ENCODE measurements around the gene TLN1.
A peak's percentile ranks its signal among the peaks of the same experiment; 100 is the strongest.

TLN1 gene

GRCh38 chr9:35706951-35707350, 25.0 kb downstream of the TLN1 start:
- no peak for DNase-seq (ENCODE audit: low read depth, low spot score)

DNA sequence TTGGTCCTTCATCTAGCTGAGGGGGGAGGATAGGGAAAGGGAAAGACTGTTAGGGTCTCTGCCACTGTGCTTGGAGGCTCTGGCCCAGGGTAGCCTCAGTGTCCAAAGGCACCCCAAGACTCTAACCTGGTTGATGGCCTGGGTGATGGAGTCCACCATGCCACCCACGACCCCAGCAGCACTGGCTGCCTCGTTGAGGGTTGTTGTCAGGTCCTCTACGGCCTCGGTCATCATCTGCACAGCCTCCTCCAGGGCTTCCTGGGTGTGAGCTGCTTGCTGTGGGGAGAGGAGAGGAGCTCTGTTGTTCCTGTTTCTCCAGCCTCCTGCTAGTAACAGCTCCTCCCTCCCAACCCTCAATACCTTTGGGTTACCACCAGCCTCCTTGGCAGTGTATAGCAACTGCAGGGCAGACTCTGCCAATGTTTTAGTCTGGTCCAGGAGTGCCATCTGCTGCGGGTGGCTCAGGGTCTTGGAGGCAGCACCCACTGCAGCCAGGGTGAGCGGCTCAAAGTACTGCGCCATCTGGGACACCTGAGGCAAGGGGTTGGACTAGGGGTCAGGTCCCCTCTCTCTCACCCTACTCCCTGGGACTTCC, 26.1 kb downstream of the TLN1 start:
- no peak for DNase-seq (ENCODE audit: low read depth, low spot score)

- no peak for DNase-seq (ENCODE audit: low read depth, low spot score)
Measured at GRCh38 chr9:35705372-35705771, 26.6 kb downstream of the TLN1 start.

DNA sequence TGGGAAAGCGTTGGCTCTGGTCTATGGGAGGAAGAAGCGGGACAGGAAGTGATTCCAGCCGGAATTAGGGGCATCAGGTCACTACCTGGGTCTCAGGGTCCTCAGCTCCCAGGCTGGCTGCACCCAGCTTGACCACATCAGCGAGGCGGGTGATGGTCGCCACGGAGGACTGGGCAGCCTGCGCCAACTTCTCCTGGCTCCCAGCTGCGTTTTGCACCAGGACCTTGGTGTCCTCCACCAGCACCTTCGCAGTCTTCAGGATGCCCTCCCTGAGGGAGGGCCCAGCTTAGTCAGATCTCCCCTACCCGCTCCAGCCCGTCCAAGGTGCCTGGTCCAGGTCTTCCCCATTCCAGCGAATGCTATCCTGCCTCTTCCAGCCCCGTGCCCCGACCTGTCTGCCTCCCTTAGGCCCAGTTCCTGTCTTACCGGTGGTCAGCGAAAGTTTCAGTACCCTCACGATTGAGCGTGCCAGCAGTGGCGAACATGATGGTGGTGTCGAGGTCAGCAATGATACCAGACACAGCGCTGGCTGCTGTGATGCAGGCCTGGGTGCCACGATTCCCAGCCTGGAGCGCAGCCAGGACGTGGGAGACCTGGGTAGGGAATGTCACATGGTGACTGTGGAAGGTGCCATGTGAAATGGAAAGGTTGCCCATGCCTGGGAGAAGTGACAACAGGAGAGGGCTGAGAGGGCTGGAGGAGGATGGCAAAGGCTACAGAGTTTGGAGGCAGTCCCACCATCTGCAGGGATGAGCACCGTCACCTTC, 27.9 kb downstream of the TLN1 start:
- DNase-seq (ENCODE audit: low read depth, low spot score), result no peak

DNA sequence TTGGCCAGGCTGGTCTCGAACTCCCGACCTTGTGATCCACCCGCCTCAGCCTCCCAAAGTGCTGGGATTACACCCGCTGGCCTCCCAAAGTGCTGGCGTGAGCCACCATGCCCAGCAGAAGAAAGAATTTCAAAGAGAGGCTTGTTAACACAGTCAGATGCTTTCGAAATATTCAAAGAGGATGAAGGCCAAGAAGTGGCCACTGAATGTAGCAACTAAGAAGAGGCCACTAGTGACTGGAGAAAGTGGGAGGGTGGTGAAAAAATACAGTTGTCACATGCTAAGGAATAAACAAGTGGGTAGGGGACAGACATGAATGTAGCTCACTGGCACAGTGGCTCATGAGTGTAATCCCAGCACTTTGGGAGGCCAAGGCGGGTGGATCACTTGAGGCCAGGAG, 29.3 kb downstream of the TLN1 start:
- no peak for DNase-seq (ENCODE audit: low read depth, low spot score)

DNA sequence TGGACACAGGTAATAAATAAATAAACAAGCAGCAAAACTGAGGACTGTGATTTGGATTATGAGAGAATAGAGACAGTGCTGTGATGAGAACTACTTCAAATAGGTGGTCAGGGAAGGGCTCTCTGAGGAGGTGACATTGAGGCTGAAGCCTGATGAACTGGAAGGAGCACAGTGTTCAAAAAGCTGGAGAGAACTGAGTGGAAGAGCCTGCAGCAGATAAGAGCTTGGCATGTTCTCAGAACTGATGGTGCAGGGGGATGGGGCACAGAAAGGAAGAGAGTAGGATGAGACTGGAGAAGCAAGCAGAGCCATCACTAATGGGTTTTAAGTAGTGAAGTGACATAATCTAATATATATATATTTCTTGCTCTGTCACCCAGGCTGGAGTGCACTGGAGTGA, 31.1 kb downstream of the TLN1 start:
- DNase-seq (ENCODE audit: low read depth, low spot score), result no peak

GRCh38 chr9:35700031-35700430, 32.0 kb downstream of the TLN1 start:
- DNase-seq (ENCODE audit: low read depth, low spot score), result no peak

- DNase-seq (ENCODE audit: low read depth, low spot score), result no peak
Measured at GRCh38 chr9:35698231-35698630, 33.8 kb downstream of the TLN1 start.

DNA sequence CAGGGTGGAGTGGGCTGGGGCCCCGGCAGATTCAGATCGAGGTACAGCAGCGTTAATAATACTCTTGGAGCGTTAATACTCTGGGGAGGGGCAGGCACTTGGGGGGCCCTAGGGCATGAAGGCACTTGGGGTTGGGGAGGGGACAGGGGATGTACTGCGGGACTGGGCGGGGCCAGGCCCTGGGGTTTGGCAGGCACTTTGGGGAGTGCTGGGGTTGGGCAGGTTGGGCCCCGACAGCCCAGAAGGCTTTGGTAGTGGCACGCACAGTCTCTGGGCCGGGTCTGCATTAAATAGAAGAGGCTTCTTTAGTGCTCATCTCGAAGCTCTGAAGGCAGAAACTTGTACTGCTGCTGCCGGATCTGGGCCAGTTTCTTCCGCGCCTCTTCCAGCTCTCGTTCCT, 34.5 kb downstream of the TLN1 start:
- no peak for DNase-seq (ENCODE audit: low read depth, low spot score)

DNA sequence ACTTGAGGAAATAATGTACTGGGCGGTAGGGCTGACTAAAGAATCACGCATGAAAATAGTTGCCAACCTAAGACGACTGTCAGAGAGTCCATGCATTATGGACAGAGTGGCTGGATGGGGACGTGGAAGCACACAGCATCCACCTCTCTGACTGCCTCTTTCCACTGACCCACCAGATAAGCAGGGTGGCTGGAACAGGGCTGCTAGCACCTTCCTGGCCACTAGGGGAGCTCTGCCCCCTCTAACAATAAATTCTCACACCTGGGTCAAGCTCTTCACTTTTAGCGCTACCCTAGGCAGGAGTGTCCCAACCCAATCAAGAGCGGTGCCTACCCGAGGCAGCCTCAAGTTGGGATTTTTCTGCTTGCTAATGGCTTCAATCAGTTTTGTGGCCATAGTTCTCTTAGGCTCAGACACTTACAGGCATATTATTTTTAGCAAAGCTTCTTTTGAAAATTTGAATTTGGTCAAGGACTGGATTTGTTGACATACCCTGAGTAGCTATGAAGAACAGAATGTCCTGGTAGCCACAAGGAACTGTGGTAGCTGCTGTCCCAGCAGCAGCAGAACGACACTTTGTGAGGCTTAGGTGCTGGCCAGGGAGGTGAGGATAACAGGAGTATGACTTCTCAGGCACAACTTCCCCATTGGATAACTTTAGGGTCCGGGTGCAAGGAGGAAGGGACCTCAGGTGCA, 35.3 kb downstream of the TLN1 start:
- peak; percentile 67 for DNase-seq (ENCODE audit: low read depth, low spot score)

GRCh38 chr9:35695943-35696401, 36.0 kb downstream of the TLN1 start:
- DNase-seq (ENCODE audit: low read depth, low spot score), result no peak

GRCh38 chr9:35691757-35692301, 40.2 kb downstream of the TLN1 start:
- DNase-seq (ENCODE audit: low read depth, low spot score), result no peak

- no peak for DNase-seq (ENCODE audit: low read depth, low spot score)
Measured at GRCh38 chr9:35691334-35691650, 40.7 kb downstream of the TLN1 start.

GRCh38 chr9:35690614-35691333, 41.2 kb downstream of the TLN1 start:
- DNase-seq (ENCODE audit: low read depth, low spot score), result peak; percentile 94

- no peak for DNase-seq (ENCODE audit: low read depth, low spot score)
Measured at GRCh38 chr9:35690294-35690613, 41.7 kb downstream of the TLN1 start.

GRCh38 chr9:35689542-35690293, 42.3 kb downstream of the TLN1 start, which contains the start of gene TPM2:
TPM2 (minus strand) TSS chr9:35689925; CDS start chr9:35689817, 108 bp downstream.
- DNase-seq (ENCODE audit: low read depth, low spot score), result peak; percentile 97

DNA sequence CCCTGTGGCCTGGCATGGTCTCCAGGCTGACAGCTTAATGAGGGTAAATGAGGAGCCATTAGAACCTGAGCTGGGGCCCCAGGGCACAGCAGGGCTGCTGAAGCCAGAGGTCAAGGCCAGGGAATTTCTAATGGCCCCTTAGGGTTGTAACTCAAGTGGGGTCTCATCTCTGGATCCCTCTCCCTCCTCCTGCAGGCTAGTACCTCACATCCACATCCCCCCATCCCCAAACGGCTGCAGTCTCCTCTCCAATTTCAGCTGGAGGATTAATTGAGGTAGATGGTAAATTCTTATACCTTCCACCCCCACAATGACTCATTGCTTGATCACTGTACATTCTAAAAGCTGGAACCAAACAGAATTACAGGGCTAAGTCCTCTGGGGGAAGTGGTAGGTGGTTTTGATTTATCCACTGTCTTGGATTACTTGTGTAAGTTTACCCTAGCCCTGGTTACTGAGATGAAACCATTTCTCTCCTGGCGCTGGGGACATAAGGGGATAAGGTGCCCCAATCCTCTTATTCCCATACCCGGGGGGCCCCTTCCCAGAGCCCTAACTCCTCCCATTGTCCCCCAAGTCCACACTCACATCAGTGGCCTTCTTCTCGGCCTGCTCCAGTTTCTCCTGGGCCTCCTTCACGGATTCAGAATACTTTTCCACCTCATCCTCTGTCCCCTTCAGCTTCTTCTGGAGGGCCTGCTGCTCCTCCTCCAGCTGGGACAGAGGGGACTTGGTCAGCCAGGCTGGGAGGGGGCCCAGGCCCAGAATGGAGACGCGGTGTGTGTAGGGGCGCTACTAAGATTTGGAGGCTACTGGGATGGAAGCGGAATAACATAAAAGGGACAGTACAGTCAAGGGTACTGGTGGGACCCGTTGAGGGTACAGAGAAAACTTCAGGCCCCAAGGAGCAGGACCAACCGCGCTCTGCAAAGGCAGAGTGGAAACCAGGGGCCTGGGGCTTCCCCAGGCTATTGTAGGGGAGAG, 43.1 kb downstream of the TLN1 start:
- peak; percentile 67 for DNase-seq (ENCODE audit: low read depth, low spot score)

DNA sequence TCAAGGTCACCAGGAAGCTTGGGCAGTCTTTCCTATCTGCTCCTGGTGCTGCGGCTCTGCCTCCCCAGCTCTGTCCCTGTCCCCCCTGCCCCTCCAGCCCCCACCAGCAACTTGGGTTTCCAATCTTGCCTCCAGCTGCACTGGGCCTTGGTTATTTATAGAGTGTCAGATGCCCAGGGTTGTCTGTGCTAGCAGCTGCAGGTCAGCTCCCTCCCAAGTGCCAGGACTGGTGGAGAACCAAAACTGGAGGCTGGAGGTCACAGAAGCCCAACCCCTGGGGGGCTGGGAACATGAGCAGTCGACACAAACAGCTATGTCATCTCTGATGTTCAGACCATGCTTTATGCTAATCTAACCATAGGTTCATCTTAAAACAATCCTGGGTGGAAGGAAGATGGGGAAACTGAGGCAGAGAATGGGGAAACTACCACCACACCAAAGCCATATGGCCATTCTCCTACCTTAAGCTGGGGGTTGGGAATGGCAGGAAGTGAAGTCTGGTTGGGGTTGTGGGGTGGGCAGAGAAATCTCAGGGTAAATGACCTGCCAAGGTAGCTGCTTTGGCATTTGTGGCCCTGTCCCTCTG, 43.9 kb downstream of the TLN1 start:
- DNase-seq (ENCODE audit: low read depth, low spot score), result no peak

GRCh38 chr9:35687306-35687705, 44.7 kb downstream of the TLN1 start:
- no peak for DNase-seq (ENCODE audit: low read depth, low spot score)

Data from astrocyte of the hippocampus (primary cell).